Gastroesophageal sphincter (tissue), 4 donors: ENCODE measurements around the gene MYRF. TPM values are rescaled to one million over a fixed set of nuclear protein-coding genes. Genes with fewer than 3 reads are reported as not detected.

Experiments used
- ATAC-seq: fragments of 150-250 bp; one replicate; pipeline ENCODE4 v1.9.1; 2016; ENCODE audit warnings: mild to moderate bottlenecking, moderate library complexity
- H3K27ac ChIP-seq, 4 donors: fragments of 200-600 bp; sonication (generic) in 3 of 4; 1 replicate in 3 of 4; 2 replicates in 1 of 4; pipeline ENCODE4 v1.5.1; 2016 to 2019
- H3K27me3 ChIP-seq: fragments of 200-600 bp; sonication (generic); one replicate; pipeline ENCODE4 v1.5.1; 2019
- H3K36me3 ChIP-seq, 2 donors: fragments of 200-600 bp; sonication (generic); one replicate each; pipeline ENCODE4 v1.5.1; 2019; ENCODE audit warnings: control low read depth in 1 of 2
- H3K4me1 ChIP-seq, 3 donors: fragments of 200-600 bp; sonication (generic); 1 replicate in 2 of 3; 2 replicates in 1 of 3; pipeline ENCODE4 v1.5.1; 2016 to 2019; ENCODE audit warnings: control low read depth in 2 of 3
- H3K4me3 ChIP-seq, 2 donors: fragments of 200-600 bp; sonication (generic); one replicate each; pipeline ENCODE4 v1.5.1; 2019; ENCODE audit warnings: mild to moderate bottlenecking in 1 of 2, moderate library complexity in 1 of 2
- H3K9me3 ChIP-seq, 3 donors: fragments of 200-600 bp; sonication (generic); one replicate each; pipeline ENCODE4 v1.5.1; 2017 to 2019; ENCODE audit warnings: control low read depth in 2 of 3
- EP300 ChIP-seq: sonication (generic); formaldehyde crosslinking; IDR thresholded peaks from one replicate; pipeline ENCODE4 v1.6.1; 2017; ENCODE audit warnings: antibody characterized with exemption, mild to moderate bottlenecking
- POLR2A ChIP-seq, 2 donors: fragments of 450-650 bp; IDR thresholded peaks; one replicate each; pipeline ENCODE4 v1.6.1; 2017; ENCODE audit warnings: antibody characterized with exemption in 2 of 2, mild to moderate bottlenecking in 2 of 2, moderate library complexity in 1 of 2
- POLR2AphosphoS5 ChIP-seq: sonication (generic); formaldehyde crosslinking; IDR thresholded peaks from one replicate; pipeline ENCODE4 v1.6.1; 2017; ENCODE audit warnings: antibody characterized with exemption
- WGBS, 2 donors: methylation state at CpG; one replicate each; pipeline ENCODE4 v1.1.5; 2018; ENCODE audit warnings: low coverage in 1 of 2; 5-methylcytosine and 5-hydroxymethylcytosine counted together
- total RNA-seq, 4 donors: library from RNA; depleted of rRNA; stranded (reverse); fragments of >200 nt; gene quantifications; one replicate each; pipeline ENCODE4 v1.1.0, GENCODE V29; 2016
- TF ChIP-seq, protein P1 (sequence below), 4 experiments: fragments of 200-600 bp in 2 of 4; fragments of 450-650 bp in 2 of 4; sonication (generic) in 1 of 4; IDR thresholded peaks; one replicate each; pipeline ENCODE4 v1.5.1; 2017 to 2019; ENCODE audit warnings: antibody characterized with exemption in 4 of 4, mild to moderate bottlenecking in 2 of 4, moderate library complexity in 2 of 4

The MYRF gene
- total RNA-seq, 4 donors from 2014 or later = 0.10 to 0.78 (median 0.19) TPM

DNA sequence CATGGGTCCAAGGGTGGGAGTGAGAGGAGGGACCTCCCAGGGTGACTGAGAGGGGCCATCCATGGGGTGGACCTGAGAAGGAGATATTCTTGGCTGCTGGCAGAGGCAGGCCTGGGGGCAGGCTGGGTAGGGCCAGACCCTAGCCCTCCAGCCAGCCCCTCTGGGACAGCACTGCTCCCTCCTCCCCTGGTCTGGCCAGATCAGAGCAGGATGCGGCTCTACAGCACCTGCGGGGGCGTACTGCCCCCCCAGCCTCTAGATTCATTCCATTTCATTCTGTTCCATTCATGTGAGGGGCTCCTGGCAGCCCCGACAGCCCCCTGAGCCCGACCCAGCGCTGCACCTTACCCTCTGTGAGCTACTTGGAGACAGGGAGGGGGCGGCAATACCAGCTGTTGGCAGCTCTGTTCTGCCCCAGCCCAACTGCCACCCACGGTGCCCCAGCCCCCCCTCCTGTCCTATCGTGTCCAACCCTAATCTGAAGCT is 34.3 kb upstream of the MYRF start:
- Histone ChIP-seq H3K4me1 (peaks cover 0 to 34% (median 13%) of the 10 kb centered on the region in 3 donors), H3K4me3 (peak overlapping the region; percentile 31 to 58), H3K27ac (peak overlapping the region in 3 of 4 donors; percentile 65 to 79 (median 73)), H3K9me3 (no peaks in the 10 kb centered on the region), H3K36me3 (peaks cover 0 to 1% of the 10 kb centered on the region in 2 donors), H3K27me3 (no peaks in the 10 kb centered on the region)
- ATAC-seq = peak; percentile 23
- WGBS, 2 donors = no CpG with 5 or more reads among the region's 9 CpGs
- TF ChIP-seq, protein P1, sequence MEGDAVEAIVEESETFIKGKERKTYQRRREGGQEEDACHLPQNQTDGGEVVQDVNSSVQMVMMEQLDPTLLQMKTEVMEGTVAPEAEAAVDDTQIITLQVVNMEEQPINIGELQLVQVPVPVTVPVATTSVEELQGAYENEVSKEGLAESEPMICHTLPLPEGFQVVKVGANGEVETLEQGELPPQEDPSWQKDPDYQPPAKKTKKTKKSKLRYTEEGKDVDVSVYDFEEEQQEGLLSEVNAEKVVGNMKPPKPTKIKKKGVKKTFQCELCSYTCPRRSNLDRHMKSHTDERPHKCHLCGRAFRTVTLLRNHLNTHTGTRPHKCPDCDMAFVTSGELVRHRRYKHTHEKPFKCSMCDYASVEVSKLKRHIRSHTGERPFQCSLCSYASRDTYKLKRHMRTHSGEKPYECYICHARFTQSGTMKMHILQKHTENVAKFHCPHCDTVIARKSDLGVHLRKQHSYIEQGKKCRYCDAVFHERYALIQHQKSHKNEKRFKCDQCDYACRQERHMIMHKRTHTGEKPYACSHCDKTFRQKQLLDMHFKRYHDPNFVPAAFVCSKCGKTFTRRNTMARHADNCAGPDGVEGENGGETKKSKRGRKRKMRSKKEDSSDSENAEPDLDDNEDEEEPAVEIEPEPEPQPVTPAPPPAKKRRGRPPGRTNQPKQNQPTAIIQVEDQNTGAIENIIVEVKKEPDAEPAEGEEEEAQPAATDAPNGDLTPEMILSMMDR (IDR thresholded peaks at IDR 0.05) = no peak
- TF ChIP-seq POLR2A (IDR thresholded peaks at IDR 0.05) (no peak), POLR2AphosphoS5 (no peak), EP300 (no peak)

DNA sequence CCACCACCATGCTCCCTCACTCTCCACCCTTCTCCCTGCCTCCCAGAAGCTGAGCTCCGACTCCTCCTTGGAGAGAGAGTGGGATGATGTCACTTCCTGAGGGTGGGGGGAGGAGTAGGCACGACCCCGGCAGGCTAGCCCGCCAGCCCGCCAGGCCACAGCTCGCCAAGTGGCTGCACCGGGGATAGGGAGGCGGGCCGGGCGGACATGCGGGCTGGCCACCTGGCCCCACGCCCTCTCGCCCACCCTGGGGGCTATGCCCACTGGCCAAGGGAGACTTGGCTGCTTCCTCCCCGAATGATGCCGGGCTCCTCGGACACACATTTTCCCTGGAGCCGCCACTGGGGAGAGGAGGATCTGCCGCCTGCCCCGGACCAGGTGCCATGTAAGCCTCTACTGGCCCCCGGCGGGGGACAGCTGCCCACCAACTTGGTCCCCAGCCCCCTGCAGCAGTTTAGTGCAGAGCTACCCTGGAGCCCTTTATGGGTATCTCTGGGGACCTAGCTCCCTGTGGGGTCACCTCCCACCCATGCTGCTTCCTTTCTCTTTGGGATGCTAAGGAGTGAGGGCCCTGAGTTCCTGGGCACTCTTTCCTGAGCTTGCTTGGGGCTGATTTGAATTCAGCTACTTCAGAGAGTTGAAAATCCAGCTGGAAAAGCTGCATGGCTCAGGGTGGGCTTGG is 33.7 kb upstream of the MYRF start:
- Histone ChIP-seq H3K4me3 (peak overlapping the region; percentile 31 to 58), H3K27me3 (no peaks in the 10 kb centered on the region), H3K4me1 (peaks cover 0 to 34% (median 13%) of the 10 kb centered on the region in 3 donors), H3K36me3 (peaks cover 0 to 8% of the 10 kb centered on the region in 2 donors), H3K9me3 (no peaks in the 10 kb centered on the region), H3K27ac (peak overlapping the region in 3 of 4 donors; percentile 65 to 79 (median 73))
- WGBS, 2 donors = 0 to 21% methylated on average over 7 to 8 of the region's 21 CpGs
- ATAC-seq = peak; percentile 83
- TF ChIP-seq EP300 = no peak
- TF ChIP-seq, protein P1 (IDR thresholded peaks at IDR 0.05) = peak in 1 of 4 experiments; percentile 9
- TF ChIP-seq POLR2AphosphoS5 = peak; percentile 35

DNA sequence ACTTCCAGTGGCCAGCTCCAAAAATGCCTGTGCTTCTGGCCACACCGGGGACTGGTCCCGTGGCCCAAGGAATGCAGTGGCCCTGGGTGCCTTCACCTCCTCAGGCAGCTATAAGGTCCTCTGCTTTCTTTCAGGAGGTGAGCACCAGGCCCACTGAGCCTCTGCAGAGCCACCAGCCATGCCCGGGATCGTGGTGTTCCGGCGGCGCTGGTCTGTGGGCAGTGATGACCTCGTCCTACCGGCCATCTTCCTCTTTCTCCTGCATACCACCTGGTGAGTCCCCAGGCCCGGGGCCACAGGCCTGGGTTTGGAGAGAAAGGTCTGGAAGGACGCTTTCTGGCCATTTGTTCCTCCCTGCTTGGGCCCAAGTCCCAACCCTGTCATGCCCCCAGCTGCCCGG is 32.5 kb upstream of the MYRF start:
- no peak overlapping the region for H3K4me3 ChIP-seq
- H3K27ac ChIP-seq = no peak overlapping the region
- no peaks in the 10 kb centered on the region for H3K9me3 ChIP-seq
- WGBS, 2 donors = no CpG with 5 or more reads among the region's 12 CpGs
- H3K36me3 ChIP-seq = peaks cover 0 to 20% of the 10 kb centered on the region in 2 donors
- TF ChIP-seq POLR2AphosphoS5 = no peak
- no peak for TF ChIP-seq POLR2A (IDR thresholded peaks at IDR 0.05)
- TF ChIP-seq, protein P1 (IDR thresholded peaks at IDR 0.05) = no peak
- no peak for TF ChIP-seq EP300
- H3K4me1 ChIP-seq = peaks cover 0 to 38% (median 13%) of the 10 kb centered on the region in 3 donors
- ATAC-seq = no peak
- no peaks in the 10 kb centered on the region for H3K27me3 ChIP-seq

DNA sequence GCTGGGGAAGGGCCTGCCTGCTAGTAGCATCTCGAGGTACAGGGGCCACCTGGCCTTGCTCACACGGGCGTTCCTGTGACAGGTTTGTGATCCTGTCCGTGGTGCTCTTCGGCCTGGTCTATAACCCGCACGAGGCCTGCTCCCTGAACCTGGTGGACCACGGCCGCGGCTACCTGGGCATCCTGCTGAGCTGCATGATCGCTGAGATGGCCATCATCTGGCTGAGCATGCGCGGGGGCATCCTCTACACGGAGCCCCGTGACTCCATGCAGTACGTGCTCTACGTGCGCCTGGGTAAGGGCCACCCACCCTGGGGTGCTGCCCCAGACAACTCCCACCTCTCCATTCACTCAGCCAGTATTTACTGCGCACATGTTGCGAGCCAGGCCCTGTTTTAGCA is 31.8 kb upstream of the MYRF start:
- ATAC-seq = no peak
- Histone ChIP-seq H3K36me3 (peaks cover 0 to 25% of the 10 kb centered on the region in 2 donors), H3K27ac (no peak overlapping the region), H3K27me3 (no peaks in the 10 kb centered on the region), H3K4me3 (no peak overlapping the region), H3K9me3 (no peaks in the 10 kb centered on the region), H3K4me1 (peaks cover 0 to 38% (median 13%) of the 10 kb centered on the region in 3 donors)
- TF ChIP-seq POLR2AphosphoS5 (no peak), POLR2A (IDR thresholded peaks at IDR 0.05) (no peak), EP300 (no peak)
- TF ChIP-seq, protein P1 (IDR thresholded peaks at IDR 0.05) = no peak
- 92% methylated on average over 5 of the region's 20 CpGs; no CpG with 5 or more reads in 1 of the 2 donors for WGBS, 2 donors

DNA sequence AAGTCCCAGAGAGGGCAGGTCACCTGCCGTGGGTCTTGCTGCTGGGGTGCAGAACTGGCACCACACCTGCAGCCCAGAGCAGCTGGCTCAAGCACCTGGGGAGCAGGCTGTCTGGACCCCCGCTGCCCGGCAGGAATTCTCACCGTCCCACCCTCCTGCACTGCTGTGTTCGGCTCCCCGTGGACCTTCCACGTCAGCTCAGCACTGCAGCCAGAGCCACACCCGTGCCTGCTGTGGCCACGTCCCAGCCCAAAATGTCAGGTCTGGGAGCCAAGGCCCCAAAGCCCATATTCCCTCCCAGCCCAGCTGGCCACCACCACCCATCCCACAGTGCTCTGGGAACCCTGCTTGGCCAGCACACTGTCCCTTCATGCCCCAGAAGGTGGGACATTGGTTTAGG is 28.0 kb upstream of the MYRF start:
- Histone ChIP-seq H3K36me3 (peaks cover 0 to 61% of the 10 kb centered on the region in 2 donors), H3K27me3 (no peaks in the 10 kb centered on the region), H3K4me3 (no peak overlapping the region), H3K27ac (peak overlapping the region in 1 of 4 donors; percentile 18), H3K4me1 (peaks cover 0 to 19% (median 0%) of the 10 kb centered on the region in 3 donors), H3K9me3 (no peaks in the 10 kb centered on the region)
- WGBS, 2 donors = 92% methylated on average over 3 of the region's 9 CpGs; no CpG with 5 or more reads in 1 of the 2 donors
- peak; percentile 56 for ATAC-seq
- TF ChIP-seq POLR2AphosphoS5 (no peak), POLR2A (IDR thresholded peaks at IDR 0.05) (no peak)
- TF ChIP-seq, protein P1 (IDR thresholded peaks at IDR 0.05) = no peak
